Measurements from ENCODE around the gene RAPH1.
A peak's percentile ranks its signal among the peaks of the same experiment; 100 is the strongest.
"Not testable (repeated sequence)": the region's sequence is repeated elsewhere in the genome, so short reads cannot be mapped to it uniquely, and the experiment has no call there.

The RAPH1 gene

GRCh38 chr2:203544402-203544801 is 9.3 kb upstream of the RAPH1 start:
- no peak for DNase-seq (ENCODE audit: low read depth)

GRCh38 chr2:203543898-203544328 is 8.8 kb upstream of the RAPH1 start:
- DNase-seq (ENCODE audit: low read depth), result no peak

- DNase-seq (ENCODE audit: low read depth), result not testable (repeated sequence)
Observed at GRCh38 chr2:203540598-203540997, 5.5 kb upstream of the RAPH1 start.

- DNase-seq (ENCODE audit: low read depth), result not testable (repeated sequence)
Observed at GRCh38 chr2:203538237-203538636, 3.1 kb upstream of the RAPH1 start.

GRCh38 chr2:203536586-203536951 is 1.5 kb upstream of the RAPH1 start:
- not testable (repeated sequence) for DNase-seq (ENCODE audit: low read depth)

GRCh38 chr2:203535784-203536585 is 884 bp upstream of the RAPH1 start:
- peak; percentile 55 for DNase-seq (ENCODE audit: low read depth)

- peak; percentile 2 for DNase-seq (ENCODE audit: low read depth)
Observed at GRCh38 chr2:203534621-203535077, 452 bp downstream of the RAPH1 start.

GRCh38 chr2:203533676-203534591 is 1.2 kb downstream of the RAPH1 start:
- peak; percentile 77 for DNase-seq (ENCODE audit: low read depth)

GRCh38 chr2:203532957-203533658 is 2.0 kb downstream of the RAPH1 start:
- peak; percentile 20 for DNase-seq (ENCODE audit: low read depth)

GRCh38 chr2:203527719-203528118 is 7.4 kb downstream of the RAPH1 start:
- no peak for DNase-seq (ENCODE audit: low read depth)

- DNase-seq (ENCODE audit: low read depth), result not testable (repeated sequence)
Observed at GRCh38 chr2:203513268-203513667, 21.8 kb downstream of the RAPH1 start.

- DNase-seq (ENCODE audit: low read depth), result peak; percentile 29
Observed at GRCh38 chr2:203510941-203511305, 24.2 kb downstream of the RAPH1 start.

- no peak for DNase-seq (ENCODE audit: low read depth)
Observed at GRCh38 chr2:203510256-203510940, 24.7 kb downstream of the RAPH1 start.

GRCh38 chr2:203503460-203503859 is 31.6 kb downstream of the RAPH1 start:
- not testable (repeated sequence) for DNase-seq (ENCODE audit: low read depth)

- DNase-seq (ENCODE audit: low read depth), result no peak
Observed at GRCh38 chr2:203501873-203502272, 33.2 kb downstream of the RAPH1 start.

- no peak for DNase-seq (ENCODE audit: low read depth)
Observed at GRCh38 chr2:203500951-203501350, 34.1 kb downstream of the RAPH1 start.

GRCh38 chr2:203500297-203500696 is 34.8 kb downstream of the RAPH1 start:
- no peak for DNase-seq (ENCODE audit: low read depth)

- peak; percentile 64 for DNase-seq (ENCODE audit: low read depth)
Observed at GRCh38 chr2:203498161-203498560, 36.9 kb downstream of the RAPH1 start.

- no peak for DNase-seq (ENCODE audit: low read depth)
Observed at GRCh38 chr2:203492965-203493364, 42.1 kb downstream of the RAPH1 start.

GRCh38 chr2:203490391-203490790 is 44.7 kb downstream of the RAPH1 start:
- DNase-seq (ENCODE audit: low read depth), result no peak

GRCh38 chr2:203489531-203489930 is 45.6 kb downstream of the RAPH1 start:
- DNase-seq (ENCODE audit: low read depth), result no peak
